Activated gamma-delta T cell treated with anti-CD3 and anti-CD28 coated beads, Interleukin-2, amount 50 U/mL, for 16 hours (primary cell): ENCODE results near the gene PRDM16.
"Not testable (repeated sequence)": the region's sequence is repeated elsewhere in the genome, so short reads cannot be mapped to it uniquely, and the experiment has no call there.

Experiments used
- DNase-seq: peaks from one replicate; pipeline ENCODE4 v3.0.0-alpha.2; 2020; ENCODE audit warnings: low read depth

Gene PRDM16

GRCh38 chr1:3229081-3229725, 160.2 kb downstream of the PRDM16 start:
- no peak for DNase-seq

GRCh38 chr1:3230553-3230952, 161.6 kb downstream of the PRDM16 start:
- no peak for DNase-seq

GRCh38 chr1:3231245-3231644, 162.2 kb downstream of the PRDM16 start:
- DNase-seq: no peak

- no peak for DNase-seq
Measured at GRCh38 chr1:3231826-3232225, 162.8 kb downstream of the PRDM16 start.

GRCh38 chr1:3233031-3233430, 164.0 kb downstream of the PRDM16 start:
- no peak for DNase-seq

GRCh38 chr1:3233551-3233950, 164.5 kb downstream of the PRDM16 start:
- DNase-seq: no peak

- DNase-seq: no peak
Measured at GRCh38 chr1:3234281-3234680, 165.3 kb downstream of the PRDM16 start.

- DNase-seq: no peak
Measured at GRCh38 chr1:3234956-3235355, 166.0 kb downstream of the PRDM16 start.

- no peak for DNase-seq
Measured at GRCh38 chr1:3235496-3235895, 166.5 kb downstream of the PRDM16 start.

- DNase-seq: no peak
Measured at GRCh38 chr1:3236361-3236760, 167.4 kb downstream of the PRDM16 start.

GRCh38 chr1:3236955-3237354, 168.0 kb downstream of the PRDM16 start:
- no peak for DNase-seq

GRCh38 chr1:3237570-3237969, 168.6 kb downstream of the PRDM16 start:
- no peak for DNase-seq

GRCh38 chr1:3237994-3238702, 169.1 kb downstream of the PRDM16 start:
- DNase-seq: no peak

GRCh38 chr1:3238703-3239278, 169.8 kb downstream of the PRDM16 start:
- DNase-seq: no peak

- not testable (repeated sequence) for DNase-seq
Measured at GRCh38 chr1:3239991-3240390, 171.0 kb downstream of the PRDM16 start.

GRCh38 chr1:3240524-3241235, 171.7 kb downstream of the PRDM16 start:
- no peak for DNase-seq

- no peak for DNase-seq
Measured at GRCh38 chr1:3241236-3241550, 172.2 kb downstream of the PRDM16 start.

- no peak for DNase-seq
Measured at GRCh38 chr1:3241673-3242407, 172.8 kb downstream of the PRDM16 start.

GRCh38 chr1:3242408-3243260, 173.6 kb downstream of the PRDM16 start:
- no peak for DNase-seq

GRCh38 chr1:3243304-3243703, 174.3 kb downstream of the PRDM16 start:
- no peak for DNase-seq
